Testis (tissue), 2 donors: Measurements from ENCODE around the gene NLRP10.

Source experiments
- POLR2A ChIP-seq: fragments of 450-650 bp; IDR thresholded peaks from one replicate; pipeline ENCODE4 v1.6.1; 2017; ENCODE audit warnings: antibody characterized with exemption, mild to moderate bottlenecking, moderate library complexity
- TF ChIP-seq, protein P1 (sequence below), 3 experiments: fragments of 450-650 bp in 2 of 3; fragments of 200-600 bp in 1 of 3; sonication (generic) in 1 of 3; IDR thresholded peaks; one replicate each; pipeline ENCODE4 v1.5.1; 2016 to 2019; ENCODE audit warnings: antibody characterized with exemption in 3 of 3, mild to moderate bottlenecking in 2 of 3, moderate library complexity in 1 of 3

DNA sequence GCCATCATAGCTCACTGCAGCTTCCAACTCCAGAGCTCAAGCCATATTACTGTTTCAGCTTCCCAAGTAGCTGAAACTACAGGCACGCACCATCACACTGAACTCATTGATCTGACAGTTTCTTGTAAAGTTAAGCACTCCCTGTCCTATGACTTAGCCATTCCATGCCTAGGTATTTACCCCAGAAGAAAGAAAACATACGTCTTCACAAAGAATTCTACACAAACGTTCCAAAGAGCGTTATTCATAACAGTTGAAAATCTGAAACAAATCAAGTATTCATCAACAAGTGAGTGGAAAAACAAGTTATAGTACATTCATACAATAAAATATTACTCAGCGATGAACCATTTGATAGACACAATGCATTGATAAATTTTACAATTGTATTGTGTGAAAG lies 7.8 kb upstream of the NLRP10 start:
- TF ChIP-seq, protein P1, sequence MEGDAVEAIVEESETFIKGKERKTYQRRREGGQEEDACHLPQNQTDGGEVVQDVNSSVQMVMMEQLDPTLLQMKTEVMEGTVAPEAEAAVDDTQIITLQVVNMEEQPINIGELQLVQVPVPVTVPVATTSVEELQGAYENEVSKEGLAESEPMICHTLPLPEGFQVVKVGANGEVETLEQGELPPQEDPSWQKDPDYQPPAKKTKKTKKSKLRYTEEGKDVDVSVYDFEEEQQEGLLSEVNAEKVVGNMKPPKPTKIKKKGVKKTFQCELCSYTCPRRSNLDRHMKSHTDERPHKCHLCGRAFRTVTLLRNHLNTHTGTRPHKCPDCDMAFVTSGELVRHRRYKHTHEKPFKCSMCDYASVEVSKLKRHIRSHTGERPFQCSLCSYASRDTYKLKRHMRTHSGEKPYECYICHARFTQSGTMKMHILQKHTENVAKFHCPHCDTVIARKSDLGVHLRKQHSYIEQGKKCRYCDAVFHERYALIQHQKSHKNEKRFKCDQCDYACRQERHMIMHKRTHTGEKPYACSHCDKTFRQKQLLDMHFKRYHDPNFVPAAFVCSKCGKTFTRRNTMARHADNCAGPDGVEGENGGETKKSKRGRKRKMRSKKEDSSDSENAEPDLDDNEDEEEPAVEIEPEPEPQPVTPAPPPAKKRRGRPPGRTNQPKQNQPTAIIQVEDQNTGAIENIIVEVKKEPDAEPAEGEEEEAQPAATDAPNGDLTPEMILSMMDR (IDR thresholded peaks at IDR 0.05): no peak
- no peak for TF ChIP-seq POLR2A
